Breast epithelium (tissue), 3 donors: ENCODE data around the gene ID4.

Experiments
- CTCF ChIP-seq, 3 donors: fragments of 450-650 bp; IDR thresholded peaks; one replicate each; pipeline ENCODE4 v1.5.1; 2016 to 2017; ENCODE audit warnings: antibody characterized with exemption in 3 of 3, mild to moderate bottlenecking in 3 of 3, moderate library complexity in 3 of 3
- POLR2A ChIP-seq: fragments of 450-650 bp; IDR thresholded peaks from one replicate; pipeline ENCODE4 v1.6.1; 2016; ENCODE audit warnings: antibody characterized with exemption, mild to moderate bottlenecking, moderate library complexity
- POLR2AphosphoS5 ChIP-seq, 3 donors: sonication (generic); formaldehyde crosslinking; IDR thresholded peaks; one replicate each; pipeline ENCODE4 v1.6.1; 2017; ENCODE audit warnings: antibody characterized with exemption in 3 of 3

GRCh38 chr6:19805129-19805481 is 32.1 kb upstream of the ID4 start:
- TF ChIP-seq POLR2A (no peak), CTCF (IDR thresholded peaks at IDR 0.05) (no peak), POLR2AphosphoS5 (IDR thresholded peaks at IDR 0.05) (no peak)
